Endothelial cell of umbilical vein (primary cell): ENCODE measurements around the gene RAB36.

ENCODE experiments used
- POLR2A ChIP-seq: IDR thresholded peaks from 2 replicates; pipeline ENCODE4 v1.6.1; 2012; ENCODE audit warnings: low read depth, mild to moderate bottlenecking, control low read depth, low read length
- TF ChIP-seq, protein P1 (sequence below): IDR thresholded peaks from 2 replicates; pipeline ENCODE4 v1.6.1; 2011; ENCODE audit not compliant: insufficient read depth, insufficient read length
- TF ChIP-seq, protein P2 (sequence below), 2 donors: IDR thresholded peaks; 1 replicate in 1 of 2; 2 replicates in 1 of 2; pipeline ENCODE4 v1.5.1; 2011; ENCODE audit warnings: low read length in 2 of 2, mild to moderate bottlenecking in 2 of 2, moderate library complexity in 2 of 2, control low read depth in 1 of 2, inconsistent platforms in 1 of 2, low read depth in 1 of 2; ENCODE audit not compliant: insufficient read depth in 1 of 2; ENCODE audit errors: extremely low read depth in 1 of 2

DNA sequence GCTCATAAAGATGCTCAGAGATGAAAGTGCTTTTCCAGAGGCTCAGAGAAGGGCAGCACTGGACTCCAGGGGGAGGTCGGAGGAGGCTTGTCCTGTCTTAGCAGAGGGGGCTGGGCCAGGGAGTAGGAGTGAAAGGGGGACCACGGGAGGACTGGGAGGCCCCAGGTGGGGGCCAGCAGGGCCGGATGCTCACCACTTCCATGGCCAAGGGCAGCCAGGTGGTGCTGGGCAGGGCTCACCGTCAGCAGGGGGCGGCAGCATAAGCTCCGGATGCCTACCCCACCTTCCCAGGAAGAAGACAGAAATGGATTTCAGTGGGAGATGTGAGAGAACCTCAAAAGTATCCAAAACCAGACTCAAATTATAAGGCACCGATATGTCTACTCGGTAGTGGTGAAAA, 11.0 kb downstream of the RAB36 start:
- TF ChIP-seq, protein P1, sequence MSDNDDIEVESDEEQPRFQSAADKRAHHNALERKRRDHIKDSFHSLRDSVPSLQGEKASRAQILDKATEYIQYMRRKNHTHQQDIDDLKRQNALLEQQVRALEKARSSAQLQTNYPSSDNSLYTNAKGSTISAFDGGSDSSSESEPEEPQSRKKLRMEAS, result no peak
- TF ChIP-seq, protein P2, sequence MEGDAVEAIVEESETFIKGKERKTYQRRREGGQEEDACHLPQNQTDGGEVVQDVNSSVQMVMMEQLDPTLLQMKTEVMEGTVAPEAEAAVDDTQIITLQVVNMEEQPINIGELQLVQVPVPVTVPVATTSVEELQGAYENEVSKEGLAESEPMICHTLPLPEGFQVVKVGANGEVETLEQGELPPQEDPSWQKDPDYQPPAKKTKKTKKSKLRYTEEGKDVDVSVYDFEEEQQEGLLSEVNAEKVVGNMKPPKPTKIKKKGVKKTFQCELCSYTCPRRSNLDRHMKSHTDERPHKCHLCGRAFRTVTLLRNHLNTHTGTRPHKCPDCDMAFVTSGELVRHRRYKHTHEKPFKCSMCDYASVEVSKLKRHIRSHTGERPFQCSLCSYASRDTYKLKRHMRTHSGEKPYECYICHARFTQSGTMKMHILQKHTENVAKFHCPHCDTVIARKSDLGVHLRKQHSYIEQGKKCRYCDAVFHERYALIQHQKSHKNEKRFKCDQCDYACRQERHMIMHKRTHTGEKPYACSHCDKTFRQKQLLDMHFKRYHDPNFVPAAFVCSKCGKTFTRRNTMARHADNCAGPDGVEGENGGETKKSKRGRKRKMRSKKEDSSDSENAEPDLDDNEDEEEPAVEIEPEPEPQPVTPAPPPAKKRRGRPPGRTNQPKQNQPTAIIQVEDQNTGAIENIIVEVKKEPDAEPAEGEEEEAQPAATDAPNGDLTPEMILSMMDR (IDR thresholded peaks at IDR 0.05; ENCODE audit: extremely low read depth in 1 of 2, insufficient read depth in 1 of 2, low read depth in 1 of 2, low read length in 2 of 2), result no peak
- TF ChIP-seq POLR2A, result no peak
